HepG2 (cell line): Measurements from ENCODE around the gene EZH1. TPM values are rescaled to one million over a fixed set of nuclear protein-coding genes. Genes with fewer than 3 reads are reported as not detected.
A peak's percentile ranks its signal among the peaks of the same experiment; 100 is the strongest.

Experiments
- ATAC-seq: fragments of 200-7000 bp; cut with Tn5 transposase; 3 replicates; pipeline ENCODE4 v1.9.1; 2020; ENCODE audit warnings: mild to moderate bottlenecking, moderate library complexity
- BruUV-seq: library from RNA; stranded (reverse); fragments of 400-500 nt; replicated peaks from 2 replicates; lab custom pipeline; 2021; lab: Mats Ljungman, UMichigan
- CTCF ChIA-PET: fragments of 300-600 bp; formaldehyde crosslinking; extraction: SDS; loops from one replicate; lab custom pipeline; 2021; ENCODE audit warnings: low total read pairs, inconsistent platforms, low intra/inter-chr PET ratio; lab: Yijun Ruan, JAX
- POLR2A ChIA-PET: fragments of 350-600 bp; sonication (Branson Sonifier 250); formaldehyde crosslinking; loops from one replicate; lab custom pipeline; 2020; ENCODE audit warnings: antibody characterized with exemption, inconsistent platforms; lab: Yijun Ruan, JAX
- DNase-seq: peaks from one replicate; pipeline ENCODE4 v3.0.0-alpha.2; 2015; ENCODE audit warnings: low spot score
- FAIRE-seq: peaks from 3 replicates; lab custom pipeline; 2011; peaks lifted over from hg19 to GRCh38; lab: Jason Lieb, UNC
- H2AFZ ChIP-seq: one replicate; pipeline ENCODE4 v1.6.1; 2011; ENCODE audit warnings: low read length, inconsistent platforms
- H3K27ac ChIP-seq: fragments of 300-600 bp; 3 replicates; pipeline ENCODE4 v1.8.0; 2011; ENCODE audit warnings: mixed run types, mild to moderate bottlenecking, mixed read lengths, low read length, inconsistent platforms; ENCODE audit not compliant: insufficient read depth; ENCODE audit errors: extremely low read length
- H3K27me3 ChIP-seq, 2 experiments: fragments of 200-600 bp in 1 of 2; 2 replicates in 1 of 2; 3 replicates in 1 of 2; pipeline versions ENCODE4 v1.6.0 to v1.8.0; 2011; ENCODE audit warnings: low read length in 2 of 2, mild to moderate bottlenecking in 2 of 2, moderate library complexity in 2 of 2, inconsistent platforms in 1 of 2; ENCODE audit not compliant: insufficient read depth in 2 of 2, control insufficient read depth in 1 of 2
- H3K36me3 ChIP-seq, 2 experiments: fragments of 200-600 bp in 1 of 2; replicated peaks in 1 of 2; 2 replicates in 1 of 2; 3 replicates in 1 of 2; pipeline versions ENCODE4 v1.5.1 to v1.8.0; 2011; ENCODE audit warnings: low read length in 2 of 2, inconsistent platforms in 1 of 2; ENCODE audit not compliant: insufficient read depth in 2 of 2, control insufficient read depth in 1 of 2
- H3K4me1 ChIP-seq: 2 replicates; pipeline ENCODE4 v1.5.1; 2012; ENCODE audit warnings: low read length, inconsistent platforms; ENCODE audit not compliant: insufficient read depth
- H3K4me2 ChIP-seq: 2 replicates; pipeline ENCODE4 v1.6.0; 2011; ENCODE audit warnings: low read depth, low read length, inconsistent platforms
- H3K4me3 ChIP-seq, 3 experiments: fragments of 200-600 bp in 1 of 3; sonication (generic), shearing (Covaris generic) in 1 of 3; replicated peaks in 1 of 3; 2 replicates each; pipeline ENCODE4 v1.5.1; 2011 to 2016; ENCODE audit warnings: low read length in 3 of 3, inconsistent platforms in 2 of 3, low read depth in 2 of 3, mild to moderate bottlenecking in 2 of 3, control low read depth in 1 of 3, mixed read lengths in 1 of 3; ENCODE audit not compliant: insufficient read depth in 1 of 3
- H3K79me2 ChIP-seq: one replicate; pipeline ENCODE4 v1.6.1; 2011; ENCODE audit warnings: low read length, inconsistent platforms; ENCODE audit not compliant: insufficient read depth
- H3K9ac ChIP-seq: 2 replicates; pipeline ENCODE4 v1.6.0; 2011; ENCODE audit warnings: mild to moderate bottlenecking, low read depth, low read length, inconsistent platforms; ENCODE audit not compliant: insufficient read depth
- H3K9me3 ChIP-seq: 2 replicates; pipeline ENCODE4 v1.5.1; 2012; ENCODE audit warnings: mild to moderate bottlenecking, low read length
- H4K20me1 ChIP-seq: 2 replicates; pipeline ENCODE4 v1.6.0; 2011; ENCODE audit warnings: inconsistent platforms, mild to moderate bottlenecking, low read length, moderate library complexity; ENCODE audit not compliant: insufficient read depth
- ELF4 ChIP-seq: sonication (generic); formaldehyde crosslinking; IDR thresholded peaks from 2 replicates; pipeline ENCODE4 v1.5.0; 2020; ENCODE audit warnings: missing genetic modification reagents, mild to moderate bottlenecking, moderate library complexity, borderline replicate concordance
- FOXK1 ChIP-seq: sonication (generic); formaldehyde crosslinking; IDR thresholded peaks from 2 replicates; pipeline ENCODE4 v1.4.0; 2020; ENCODE audit warnings: low read depth, missing genetic modification reagents, borderline replicate concordance
- GABPA ChIP-seq, 2 experiments: IDR thresholded peaks; 2 replicates each; pipeline ENCODE4 v1.6.1; 2011 to 2016; ENCODE audit warnings: low read depth in 2 of 2, low read length in 1 of 2, missing biosample characterization in 1 of 2, missing genetic modification characterization in 1 of 2
- HDAC6 ChIP-seq: fragments of 200-600 bp; sonication (generic); IDR thresholded peaks from 2 replicates; pipeline ENCODE4 v1.7.0; 2017; ENCODE audit warnings: mild to moderate bottlenecking, antibody characterized with exemption, low read length, low read depth
- NFRKB ChIP-seq: fragments of 450-650 bp; IDR thresholded peaks from 2 replicates; pipeline ENCODE4 v1.6.1; 2017
- ONECUT2 ChIP-seq: sonication (generic); formaldehyde crosslinking; IDR thresholded peaks from 2 replicates; pipeline ENCODE4 v1.4.0; 2020; ENCODE audit warnings: missing genetic modification reagents
- SMAD3 ChIP-seq: sonication (generic); formaldehyde crosslinking; IDR thresholded peaks from 2 replicates; pipeline ENCODE4 v1.4.0; 2020; ENCODE audit warnings: missing genetic modification reagents
- SRY ChIP-seq: sonication (generic); formaldehyde crosslinking; IDR thresholded peaks from 2 replicates; pipeline ENCODE4 v1.8.0; 2022; ENCODE audit warnings: mild to moderate bottlenecking, missing genetic modification reagents
- STAG1 ChIP-seq: sonication (generic); formaldehyde crosslinking; IDR thresholded peaks from 2 replicates; pipeline ENCODE4 v1.4.0; 2020; ENCODE audit warnings: missing genetic modification reagents
- ZNF180 ChIP-seq: sonication (generic); formaldehyde crosslinking; IDR thresholded peaks from 2 replicates; pipeline ENCODE4 v1.4.0; 2020; ENCODE audit warnings: low read depth, missing genetic modification reagents, borderline replicate concordance
- ZNF292 ChIP-seq: sonication (generic); formaldehyde crosslinking; IDR thresholded peaks from 2 replicates; pipeline ENCODE4 v1.8.1; 2022; ENCODE audit warnings: mild to moderate bottlenecking, low read depth, missing genetic modification reagents, borderline replicate concordance
- ZNF335 ChIP-seq: sonication (generic); formaldehyde crosslinking; IDR thresholded peaks from 2 replicates; pipeline ENCODE4 v1.4.0; 2020; ENCODE audit warnings: missing genetic modification reagents
- ZNF7 ChIP-seq: IDR thresholded peaks from 2 replicates; pipeline ENCODE4 v1.6.1; 2016; ENCODE audit warnings: missing biosample characterization, missing genetic modification reagents
- ZNF761 ChIP-seq: sonication (generic); formaldehyde crosslinking; conservative IDR thresholded peaks from 2 replicates; pipeline ENCODE4 v1.4.0; 2020; ENCODE audit warnings: mild to moderate bottlenecking, missing genetic modification reagents
- ZNF780A ChIP-seq: sonication (generic); formaldehyde crosslinking; IDR thresholded peaks from 2 replicates; pipeline ENCODE4 v1.8.0; 2022; ENCODE audit warnings: mild to moderate bottlenecking, missing genetic modification reagents, moderate library complexity
- ZNF879 ChIP-seq: sonication (generic); formaldehyde crosslinking; IDR thresholded peaks from 2 replicates; pipeline ENCODE4 v1.8.1; 2023; ENCODE audit warnings: missing genetic modification reagents
- WGBS: methylation state at CpG from one replicate; pipeline ENCODE4 v1.1.6; 2017; ENCODE audit warnings: low lambda C conversion rate; 5-methylcytosine and 5-hydroxymethylcytosine counted together
- in situ Hi-C: cut with HindIII; loops from 2 replicates; pipeline ENCODE4 v1.10.0; 2017; ENCODE audit warnings: low pct_unique_long_range_greater_than_20kb; ENCODE audit not compliant: extremely low pct_ligation_motif_present
- intact Hi-C: fragments of 100-400 bp; cut with micrococcal nuclease; formaldehyde crosslinking; loops from one replicate; pipeline ENCODE4 v1.10.0; 2022; ENCODE audit not compliant: unreplicated experiment
- polyA plus RNA-seq, 8 experiments: library from polyadenylated mRNA; depleted of rRNA in 3 of 8; stranded (reverse) in 7 of 8; unstranded in 1 of 8; fragments of >200 nt; fragmentation: Illumina TruSeq in 4 of 8; extraction: Trizol in 4 of 8; gene quantifications; 2 replicates each; pipeline versions ENCODE4 v1.2.1 to v1.2.3, GENCODE V29; 2011 to 2016; ENCODE audit warnings: low read depth in 4 of 8, missing spikeins in 1 of 8, mixed read lengths in 1 of 8; ENCODE audit not compliant: insufficient read depth in 1 of 8
- total RNA-seq, 5 experiments: library from RNA; depleted of rRNA; stranded (reverse); fragments of >200 nt; fragmentation: Illumina TruSeq; extraction: Trizol; gene quantifications; 2 replicates each; pipeline ENCODE4 v1.2.3, GENCODE V29; 2016; ENCODE audit warnings: low read depth in 1 of 5
- TF ChIP-seq, protein P1 (sequence below): IDR thresholded peaks from 2 replicates; pipeline ENCODE4 v1.6.1; 2016; ENCODE audit warnings: low read depth
- TF ChIP-seq, protein P2 (sequence below): sonication (generic); formaldehyde crosslinking; IDR thresholded peaks from 2 replicates; pipeline ENCODE4 v1.4.0; 2020; ENCODE audit warnings: missing genetic modification reagents

Gene EZH1
- total and polyA plus RNA-seq, 2 of the 13 experiments (the other 11 are each of a cell fraction or from before 2014, with no cell fraction given), result 11.6 to 24.0 TPM

DNA sequence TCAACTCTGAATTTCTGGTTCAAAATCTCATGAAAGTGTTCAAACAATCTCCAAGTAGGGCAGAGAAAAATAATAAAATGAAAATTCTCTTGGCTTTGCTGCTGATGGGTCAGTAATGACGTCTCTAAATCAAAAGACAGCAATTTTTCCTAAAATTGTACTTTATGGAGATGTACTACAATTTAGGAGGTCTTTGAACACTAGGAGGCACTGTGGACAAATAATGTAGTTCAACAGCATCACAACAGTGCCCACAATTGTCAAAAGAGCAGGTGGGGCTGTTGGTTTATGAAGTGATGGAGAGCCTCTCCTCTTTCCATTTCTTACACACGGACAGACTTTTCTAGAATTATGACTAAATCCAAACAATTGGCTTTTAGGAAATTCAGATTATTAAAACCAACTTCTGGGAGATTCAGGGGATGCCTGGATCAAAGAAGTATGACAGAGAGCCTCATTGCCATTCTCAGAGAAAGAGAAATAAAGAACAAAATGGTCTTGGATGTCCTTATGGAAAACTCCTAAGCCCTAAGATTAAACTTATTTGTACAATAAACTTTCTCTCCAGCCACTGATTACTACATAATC lies 23.8 kb downstream of the EZH1 start:
- in situ Hi-C loops, result loop anchor here (5.0 kb wide), 1 partner anchor 41 kb away; the partner anchor contains the start of gene RAMP2
- POLR2A ChIA-PET, result interaction anchor here (1.0 kb wide), 1 partner anchor 59 kb away, joined by 4 read pairs; the partner anchor contains the start of gene WNK4
- 7% methylated on average over 2 of the region's 2 CpGs for WGBS
- H4K20me1 ChIP-seq, result no peaks in the 10 kb centered on the region
- CTCF ChIA-PET, result interaction anchor here (0.7 to 2.4 kb wide), 7 partner anchors 40 to 217 kb away, joined by 3 to 47 read pairs (median 7); partner anchors contain the start of genes BECN1, PSMC3IP and RAMP2
- H3K9ac ChIP-seq, result no peak overlapping the region
- intact Hi-C loops, result loop anchor here (1.0 kb wide), 3 partner anchors 99 to 216 kb away; partner anchors contain the start of gene BECN1
- BruUV-seq, result no TSS peak
- ATAC-seq (peak; percentile 90), FAIRE-seq (peak; percentile 84), DNase-seq (peak; percentile 83)
- H3K27me3 ChIP-seq, result no peaks in the 10 kb centered on the region
- H3K4me3 ChIP-seq, result no peak overlapping the region
- H3K9me3 ChIP-seq, result no peaks in the 10 kb centered on the region
- no peaks in the 10 kb centered on the region for H3K4me1 ChIP-seq
- peaks cover 16 to 52% of the 10 kb centered on the region in 2 experiments for H3K36me3 ChIP-seq
- H2AFZ ChIP-seq, result no peak overlapping the region
- H3K4me2 ChIP-seq, result no peak overlapping the region
- H3K79me2 ChIP-seq, result no peaks in the 10 kb centered on the region
- H3K27ac ChIP-seq, result no peak overlapping the region
- TF ChIP-seq ZNF780A (CRISPR knock-in tag), result no peak
- no peak for TF ChIP-seq ELF4
- no peak for TF ChIP-seq NFRKB
- TF ChIP-seq FOXK1 (CRISPR knock-in tag), result peak; percentile 53; the same call in 1 of the 2 replicates
- no peak for TF ChIP-seq ONECUT2 (CRISPR knock-in tag)
- TF ChIP-seq ZNF335, result no peak
- TF ChIP-seq ZNF879 (CRISPR knock-in tag), result no peak
- no peak for TF ChIP-seq ZNF761
- no peak for TF ChIP-seq ZNF180 (CRISPR knock-in tag)
- TF ChIP-seq, protein P1, sequence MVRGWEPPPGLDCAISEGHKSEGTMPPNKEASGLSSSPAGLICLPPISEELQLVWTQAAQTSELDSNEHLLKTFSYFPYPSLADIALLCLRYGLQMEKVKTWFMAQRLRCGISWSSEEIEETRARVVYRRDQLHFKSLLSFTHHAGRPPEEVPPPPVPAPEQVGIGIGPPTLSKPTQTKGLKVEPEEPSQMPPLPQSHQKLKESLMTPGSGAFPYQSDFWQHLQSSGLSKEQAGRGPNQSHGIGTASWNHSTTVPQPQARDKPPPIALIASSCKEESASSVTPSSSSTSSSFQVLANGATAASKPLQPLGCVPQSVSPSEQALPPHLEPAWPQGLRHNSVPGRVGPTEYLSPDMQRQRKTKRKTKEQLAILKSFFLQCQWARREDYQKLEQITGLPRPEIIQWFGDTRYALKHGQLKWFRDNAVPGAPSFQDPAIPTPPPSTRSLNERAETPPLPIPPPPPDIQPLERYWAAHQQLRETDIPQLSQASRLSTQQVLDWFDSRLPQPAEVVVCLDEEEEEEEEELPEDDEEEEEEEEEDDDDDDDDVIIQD (CRISPR knock-in tag), result no peak
- peak; percentile 94 for TF ChIP-seq STAG1 (CRISPR knock-in tag)
- TF ChIP-seq GABPA (IDR thresholded peaks at IDR 0.05; ENCODE audit: low read depth, low read length), result no peak
- TF ChIP-seq GABPA (CRISPR knock-in tag; IDR thresholded peaks at IDR 0.05; ENCODE audit: low read depth), result peak; percentile 67
- TF ChIP-seq ZNF292 (CRISPR knock-in tag), result no peak
- no peak for TF ChIP-seq HDAC6
- peak; percentile 73; the same call in 1 of the 2 replicates for TF ChIP-seq SMAD3 (CRISPR knock-in tag)
- TF ChIP-seq ZNF7 (CRISPR knock-in tag), result no peak
- TF ChIP-seq, protein P2, sequence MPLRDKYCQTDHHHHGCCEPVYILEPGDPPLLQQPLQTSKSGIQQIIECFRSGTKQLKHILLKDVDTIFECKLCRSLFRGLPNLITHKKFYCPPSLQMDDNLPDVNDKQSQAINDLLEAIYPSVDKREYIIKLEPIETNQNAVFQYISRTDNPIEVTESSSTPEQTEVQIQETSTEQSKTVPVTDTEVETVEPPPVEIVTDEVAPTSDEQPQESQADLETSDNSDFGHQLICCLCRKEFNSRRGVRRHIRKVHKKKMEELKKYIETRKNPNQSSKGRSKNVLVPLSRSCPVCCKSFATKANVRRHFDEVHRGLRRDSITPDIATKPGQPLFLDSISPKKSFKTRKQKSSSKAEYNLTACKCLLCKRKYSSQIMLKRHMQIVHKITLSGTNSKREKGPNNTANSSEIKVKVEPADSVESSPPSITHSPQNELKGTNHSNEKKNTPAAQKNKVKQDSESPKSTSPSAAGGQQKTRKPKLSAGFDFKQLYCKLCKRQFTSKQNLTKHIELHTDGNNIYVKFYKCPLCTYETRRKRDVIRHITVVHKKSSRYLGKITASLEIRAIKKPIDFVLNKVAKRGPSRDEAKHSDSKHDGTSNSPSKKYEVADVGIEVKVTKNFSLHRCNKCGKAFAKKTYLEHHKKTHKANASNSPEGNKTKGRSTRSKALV, result no peak
- no peak for TF ChIP-seq SRY (CRISPR knock-in tag)
